Kidney epithelial cell (primary cell): ENCODE measurements around the gene PTMS. TPM values are rescaled to one million over a fixed set of nuclear protein-coding genes. Genes with fewer than 3 reads are reported as not detected.
A peak's percentile ranks its signal among the peaks of the same experiment; 100 is the strongest.

ENCODE experiments used
- DNase-seq: peaks from one replicate; pipeline ENCODE4 v3.0.0-alpha.2; 2010; ENCODE audit warnings: low read depth
- H3K27me3 ChIP-seq: 2 replicates; pipeline ENCODE4 v1.6.0; 2011; ENCODE audit warnings: low read length; ENCODE audit not compliant: control insufficient read depth, insufficient read depth
- H3K36me3 ChIP-seq: 2 replicates; pipeline ENCODE4 v1.5.1; 2011; ENCODE audit warnings: low read length; ENCODE audit not compliant: control insufficient read depth, insufficient read depth
- H3K4me3 ChIP-seq: 2 replicates; pipeline ENCODE4 v1.5.1; 2011; ENCODE audit warnings: low read depth, mild to moderate bottlenecking, control low read depth, low read length
- CTCF ChIP-seq: IDR thresholded peaks from 2 replicates; pipeline ENCODE4 v1.5.1; 2011; ENCODE audit warnings: mild to moderate bottlenecking, moderate library complexity, low read length, control low read depth, inconsistent platforms; ENCODE audit not compliant: insufficient read depth, poor library complexity, severe bottlenecking
- total RNA-seq: library from RNA; depleted of rRNA; stranded (reverse); fragments of >200 nt; gene quantifications from 2 replicates; pipeline ENCODE4 v1.2.3, GENCODE V29; 2015

Gene PTMS
- 169 and 193 TPM in 2 replicates for total RNA-seq

- no peak for TF ChIP-seq CTCF
Measured at GRCh38 chr12:6765634-6766581, at the start of gene PTMS. TSS of gene PTMS (plus strand) at chr12:6766363. CDS start at chr12:6766706, 343 bp downstream.

GRCh38 chr12:6716874-6717437 lies 49.2 kb upstream of the PTMS start:
- H3K36me3 ChIP-seq, result no peaks in the 10 kb centered on the region
- TF ChIP-seq CTCF, result no peak
- H3K4me3 ChIP-seq, result no peak overlapping the region
- no peak for DNase-seq
- peaks cover 2% of the 10 kb centered on the region for H3K27me3 ChIP-seq

More at GRCh38 chr12:6765634-6766581, at the start of gene PTMS:
- DNase-seq, result no peak
- H3K36me3 ChIP-seq, result peaks cover 2% of the 10 kb centered on the region
- H3K27me3 ChIP-seq, result no peaks in the 10 kb centered on the region
- H3K4me3 ChIP-seq, result peak within 1 kb of the TSS; percentile 52

- Histone ChIP-seq H3K4me3 (no peak overlapping the region), H3K36me3 (no peaks in the 10 kb centered on the region), H3K27me3 (no peaks in the 10 kb centered on the region)
- DNase-seq, result no peak
- no peak for TF ChIP-seq CTCF
Measured at GRCh38 chr12:6722863-6723262, 43.3 kb upstream of the PTMS start.

- peak within 1 kb of the TSS; percentile 53 for H3K4me3 ChIP-seq
- peak; percentile 99 for DNase-seq
- H3K27me3 ChIP-seq, result no peaks in the 10 kb centered on the region
- no peak for TF ChIP-seq CTCF
- no peaks in the 10 kb centered on the region for H3K36me3 ChIP-seq
Measured at GRCh38 chr12:6723607-6724408, 42.4 kb upstream of the PTMS start, which contains the start of gene COPS7A. TSS of gene COPS7A (plus strand) at chr12:6724046. CDS start at chr12:6724657, 611 bp downstream.

GRCh38 chr12:6724409-6724797 lies 41.8 kb upstream of the PTMS start:
- peak overlapping the region; percentile 53 for H3K4me3 ChIP-seq
- H3K27me3 ChIP-seq, result no peaks in the 10 kb centered on the region
- no peak for TF ChIP-seq CTCF
- no peaks in the 10 kb centered on the region for H3K36me3 ChIP-seq
- DNase-seq, result no peak
